Caco-2 (cell line): Measurements from ENCODE around the gene SMG7. TPM values are rescaled to one million over a fixed set of nuclear protein-coding genes. Genes with fewer than 3 reads are reported as not detected.
A peak's percentile ranks its signal among the peaks of the same experiment; 100 is the strongest.

Experiments
- BruUV-seq: library from RNA; stranded (reverse); fragments of 400-500 nt; replicated peaks from 2 replicates; lab custom pipeline; 2021; lab: Mats Ljungman, UMichigan
- CTCF ChIA-PET: fragments of 300-600 bp; sonication (Branson Sonifier 250); formaldehyde crosslinking; loops from one replicate; lab custom pipeline; 2022; ENCODE audit warnings: antibody characterized with exemption; lab: Charles Lee
- POLR2A ChIA-PET: fragments of 300-600 bp; sonication (Branson Sonifier 250); formaldehyde crosslinking; loops from one replicate; lab custom pipeline; 2022; ENCODE audit warnings: antibody characterized with exemption; lab: Charles Lee
- DNase-seq, 2 experiments: peaks; one replicate each; pipeline versions ENCODE4 v3.0.0 to v3.0.0-alpha.2; 2020 to 2022
- H3K27me3 ChIP-seq: replicated peaks from 2 replicates; pipeline ENCODE4 v1.6.0; 2011; ENCODE audit warnings: low read length; ENCODE audit not compliant: control insufficient read depth, insufficient read depth
- H3K36me3 ChIP-seq: 2 replicates; pipeline ENCODE4 v1.5.1; 2011; ENCODE audit warnings: low read length; ENCODE audit not compliant: control insufficient read depth, insufficient read depth
- H3K4me1 ChIP-seq: fragments of 250-450 bp; sonication (Bioruptor Pico); 2 replicates; pipeline ENCODE4 v1.5.1; 2020; ENCODE audit warnings: mild to moderate bottlenecking
- H3K4me3 ChIP-seq: 2 replicates; pipeline ENCODE4 v1.5.1; 2011; ENCODE audit warnings: low read depth, mild to moderate bottlenecking, control low read depth, low read length
- H3K9me3 ChIP-seq: fragments of 250-450 bp; sonication (Bioruptor Pico); 2 replicates; pipeline ENCODE4 v1.5.1; 2020; ENCODE audit warnings: mild to moderate bottlenecking, moderate library complexity
- H3K27ac Mint-ChIP-seq: one replicate; pipeline ENCODE4 v1.8.0; 2022; ENCODE audit warnings: mixed read lengths; ENCODE audit not compliant: unreplicated experiment
- H3K27me3 Mint-ChIP-seq: one replicate; pipeline ENCODE4 v1.8.0; 2022; ENCODE audit warnings: mixed read lengths; ENCODE audit not compliant: insufficient read depth, unreplicated experiment
- H3K36me3 Mint-ChIP-seq: one replicate; pipeline ENCODE4 v1.8.0; 2022; ENCODE audit warnings: mild to moderate bottlenecking, mixed read lengths; ENCODE audit not compliant: insufficient read depth, unreplicated experiment
- H3K4me1 Mint-ChIP-seq: one replicate; pipeline ENCODE4 v1.8.0; 2022; ENCODE audit warnings: low read depth, mixed read lengths; ENCODE audit not compliant: unreplicated experiment
- H3K4me3 Mint-ChIP-seq: one replicate; pipeline ENCODE4 v1.8.0; 2022; ENCODE audit warnings: mild to moderate bottlenecking, moderate library complexity, mixed read lengths; ENCODE audit not compliant: unreplicated experiment
- H3K9me3 Mint-ChIP-seq: one replicate; pipeline ENCODE4 v1.8.0; 2022; ENCODE audit warnings: mixed read lengths; ENCODE audit not compliant: unreplicated experiment
- intact Hi-C: fragments of 100-400 bp; cut with micrococcal nuclease; formaldehyde crosslinking; loops from one replicate; pipeline ENCODE4 v1.10.0; 2022; ENCODE audit not compliant: unreplicated experiment
- total RNA-seq: library from RNA; stranded (reverse); gene quantifications from 2 replicates; pipeline ENCODE4 v1.2.3, GENCODE V29; 2022
- TF ChIP-seq, protein P1 (sequence below), 2 experiments: fragments of 200-600 bp in 1 of 2; IDR thresholded peaks; 1 replicate in 1 of 2; 2 replicates in 1 of 2; pipeline versions ENCODE4 v1.5.1 to v1.8.0; 2011 to 2022; ENCODE audit warnings: antibody characterized with exemption in 1 of 2, control low read depth in 1 of 2, inconsistent platforms in 1 of 2, low read depth in 1 of 2, low read length in 1 of 2, mild to moderate bottlenecking in 1 of 2, moderate library complexity in 1 of 2; ENCODE audit not compliant: insufficient read depth in 1 of 2, severe bottlenecking in 1 of 2, unreplicated experiment in 1 of 2

The SMG7 gene
- total RNA-seq, 1 experiment from 2014 or later, result 57.8 TPM

DNA sequence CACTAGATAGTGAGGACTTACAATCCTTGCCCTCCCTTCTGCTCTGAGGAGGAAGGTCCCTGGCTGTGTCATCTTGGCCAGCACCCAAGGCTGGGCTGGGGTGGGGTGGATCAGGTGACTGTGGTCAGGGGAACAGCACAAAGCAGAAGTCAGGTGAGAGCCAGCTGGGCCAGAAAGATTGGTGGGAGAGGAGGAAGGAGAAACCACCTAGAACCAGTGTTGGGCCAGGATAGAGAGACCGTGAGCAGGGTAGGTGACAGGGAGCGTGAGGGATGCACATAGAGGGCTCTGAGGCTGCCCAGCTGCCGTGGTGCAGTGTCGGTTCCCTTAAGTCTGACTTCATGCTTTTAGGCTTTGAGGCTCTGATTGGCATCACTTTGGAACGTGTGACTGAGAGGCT is 95.3 kb downstream of the SMG7 start:
- peak overlapping the region; percentile 55 for H3K4me3 Mint-ChIP-seq

GRCh38 chr1:183568176-183569021 is 96.1 kb downstream of the SMG7 start:
- no peak overlapping the region for H3K27ac Mint-ChIP-seq
- CTCF ChIA-PET, result interaction anchor here (0.6 to 1.5 kb wide), 2 partner anchors 10 to 541 kb away, joined by 4 to 6 read pairs; no protein-coding TSS in a partner anchor
- intact Hi-C loops, result no loop called here

More for the DNA sequence above, 95.3 kb downstream of the SMG7 start:
- POLR2A ChIA-PET, result no interaction called here
- no peaks in the 10 kb centered on the region for H3K9me3 ChIP-seq
- H3K27ac Mint-ChIP-seq, result peak overlapping the region; percentile 15
- TF ChIP-seq, protein P1, sequence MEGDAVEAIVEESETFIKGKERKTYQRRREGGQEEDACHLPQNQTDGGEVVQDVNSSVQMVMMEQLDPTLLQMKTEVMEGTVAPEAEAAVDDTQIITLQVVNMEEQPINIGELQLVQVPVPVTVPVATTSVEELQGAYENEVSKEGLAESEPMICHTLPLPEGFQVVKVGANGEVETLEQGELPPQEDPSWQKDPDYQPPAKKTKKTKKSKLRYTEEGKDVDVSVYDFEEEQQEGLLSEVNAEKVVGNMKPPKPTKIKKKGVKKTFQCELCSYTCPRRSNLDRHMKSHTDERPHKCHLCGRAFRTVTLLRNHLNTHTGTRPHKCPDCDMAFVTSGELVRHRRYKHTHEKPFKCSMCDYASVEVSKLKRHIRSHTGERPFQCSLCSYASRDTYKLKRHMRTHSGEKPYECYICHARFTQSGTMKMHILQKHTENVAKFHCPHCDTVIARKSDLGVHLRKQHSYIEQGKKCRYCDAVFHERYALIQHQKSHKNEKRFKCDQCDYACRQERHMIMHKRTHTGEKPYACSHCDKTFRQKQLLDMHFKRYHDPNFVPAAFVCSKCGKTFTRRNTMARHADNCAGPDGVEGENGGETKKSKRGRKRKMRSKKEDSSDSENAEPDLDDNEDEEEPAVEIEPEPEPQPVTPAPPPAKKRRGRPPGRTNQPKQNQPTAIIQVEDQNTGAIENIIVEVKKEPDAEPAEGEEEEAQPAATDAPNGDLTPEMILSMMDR (IDR thresholded peaks at IDR 0.05; ENCODE audit: insufficient read depth in 1 of 2, low read depth in 1 of 2, low read length in 1 of 2, severe bottlenecking in 1 of 2, unreplicated experiment in 1 of 2), result no peak
- no TSS peak for BruUV-seq
- H3K4me1 ChIP-seq, result peaks cover 11% of the 10 kb centered on the region
- H3K27me3 Mint-ChIP-seq, result no peaks in the 10 kb centered on the region
- peaks cover 8% of the 10 kb centered on the region for H3K4me1 Mint-ChIP-seq
- H3K36me3 Mint-ChIP-seq, result peaks cover 16% of the 10 kb centered on the region
- H3K36me3 ChIP-seq, result no peaks in the 10 kb centered on the region
- H3K9me3 Mint-ChIP-seq, result no peaks in the 10 kb centered on the region
- H3K4me3 ChIP-seq, result no peak overlapping the region
- intact Hi-C loops, result no loop called here
- no peaks in the 10 kb centered on the region for H3K27me3 ChIP-seq
- no peak for DNase-seq
- CTCF ChIA-PET, result no interaction called here

DNA sequence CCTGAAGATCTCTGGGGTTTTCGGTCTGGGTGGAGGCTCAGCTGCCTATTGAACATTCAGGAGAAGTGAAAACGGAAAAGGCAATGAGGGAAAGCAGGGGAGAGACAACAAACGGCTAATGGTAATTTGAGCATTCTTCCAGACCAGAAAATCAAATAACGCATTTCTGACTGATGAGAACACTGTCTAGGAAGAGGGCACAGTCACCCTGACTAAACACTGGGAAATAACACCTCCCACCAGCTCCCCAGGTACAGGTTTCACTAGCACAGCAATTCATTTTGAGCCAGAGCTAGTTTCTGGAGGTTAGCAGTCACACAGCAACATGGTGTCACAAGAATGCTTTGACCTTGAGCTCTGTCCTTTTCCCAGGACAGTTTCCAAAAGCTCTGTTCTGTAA is 96.8 kb downstream of the SMG7 start:
- ChIA-PET POLR2A (interaction anchor here (0.7 kb wide), 1 partner anchor 13 kb away, joined by 4 read pairs; no protein-coding TSS in a partner anchor), CTCF (interaction anchor here (0.8 to 1.5 kb wide), 2 partner anchors 10 to 40 kb away, joined by 3 to 4 read pairs; no protein-coding TSS in a partner anchor)
- H3K27ac Mint-ChIP-seq, result no peak overlapping the region
- no peak overlapping the region for H3K4me3 Mint-ChIP-seq
- TF ChIP-seq, protein P1 (IDR thresholded peaks at IDR 0.05; ENCODE audit: insufficient read depth in 1 of 2, low read depth in 1 of 2, low read length in 1 of 2, severe bottlenecking in 1 of 2, unreplicated experiment in 1 of 2), result no peak
- Histone ChIP-seq H3K4me1 (peaks cover 11% of the 10 kb centered on the region), H3K9me3 (no peaks in the 10 kb centered on the region), H3K4me3 (no peak overlapping the region), H3K27me3 (no peaks in the 10 kb centered on the region), H3K36me3 (no peaks in the 10 kb centered on the region)
- H3K4me1 Mint-ChIP-seq, result peaks cover 8% of the 10 kb centered on the region
- H3K9me3 Mint-ChIP-seq, result no peaks in the 10 kb centered on the region
- H3K36me3 Mint-ChIP-seq, result peaks cover 18% of the 10 kb centered on the region
- no peak for DNase-seq
- H3K27me3 Mint-ChIP-seq, result no peaks in the 10 kb centered on the region
- no TSS peak for BruUV-seq
- intact Hi-C loops, result no loop called here

More at GRCh38 chr1:183568176-183569021, 96.1 kb downstream of the SMG7 start:
- no TSS peak for BruUV-seq
- TF ChIP-seq, protein P1 (IDR thresholded peaks at IDR 0.05; ENCODE audit: insufficient read depth in 1 of 2, low read depth in 1 of 2, low read length in 1 of 2, severe bottlenecking in 1 of 2, unreplicated experiment in 1 of 2), result no peak
- no peak for DNase-seq
- Histone ChIP-seq H3K27me3 (no peaks in the 10 kb centered on the region), H3K4me1 (peaks cover 11% of the 10 kb centered on the region), H3K36me3 (no peaks in the 10 kb centered on the region), H3K4me3 (no peak overlapping the region), H3K9me3 (no peaks in the 10 kb centered on the region)
- H3K27me3 Mint-ChIP-seq, result no peaks in the 10 kb centered on the region
- no peak overlapping the region for H3K4me3 Mint-ChIP-seq
- peaks cover 8% of the 10 kb centered on the region for H3K4me1 Mint-ChIP-seq
- peaks cover 17% of the 10 kb centered on the region for H3K36me3 Mint-ChIP-seq
- H3K9me3 Mint-ChIP-seq, result no peaks in the 10 kb centered on the region
- POLR2A ChIA-PET, result interaction anchor here (0.5 to 0.7 kb wide), 2 partner anchors 13 to 402 kb away, joined by 4 read pairs; no protein-coding TSS in a partner anchor
